SU-DHL-6 (cell line): Measurements from ENCODE around the gene HBG1.
"Not testable (repeated sequence)": the region's sequence is repeated elsewhere in the genome, so short reads cannot be mapped to it uniquely, and the experiment has no call there.

Experiments
- H2AFZ ChIP-seq: fragments of 200-600 bp; sonication (generic); 2 replicates; pipeline ENCODE4 v1.6.1; 2014; ENCODE audit warnings: low read depth, mild to moderate bottlenecking, moderate library complexity, mixed read lengths, antibody characterized with exemption, low read length; ENCODE audit not compliant: severe bottlenecking
- H3F3A ChIP-seq: fragments of 200-600 bp; shearing (Covaris generic); 2 replicates; pipeline ENCODE4 v1.6.0; 2016; ENCODE audit warnings: antibody characterized with exemption, mild to moderate bottlenecking; ENCODE audit not compliant: insufficient read depth
- H3K27ac ChIP-seq: fragments of 200-600 bp; sonication (generic); 2 replicates; pipeline ENCODE4 v1.5.1; 2016; ENCODE audit warnings: low read depth, mild to moderate bottlenecking, low read length, moderate library complexity, mixed read lengths
- H3K27me3 ChIP-seq: fragments of 200-600 bp; sonication (generic), shearing (Covaris generic); 2 replicates; pipeline ENCODE4 v1.6.0; 2014; ENCODE audit warnings: mild to moderate bottlenecking, low read length
- H3K36me3 ChIP-seq: fragments of 200-600 bp; sonication (generic); 2 replicates; pipeline ENCODE4 v1.6.1; 2014; ENCODE audit warnings: mild to moderate bottlenecking, low read length, mixed read lengths
- H3K4me2 ChIP-seq: fragments of 300-600, 200-600 bp; shearing (Covaris generic), sonication (generic); 2 replicates; pipeline ENCODE4 v1.6.0; 2014; ENCODE audit warnings: low read length, low read depth, mild to moderate bottlenecking; ENCODE audit not compliant: poor library complexity, severe bottlenecking
- H3K4me3 ChIP-seq: fragments of 200-600 bp; sonication (generic); 2 replicates; pipeline ENCODE4 v1.5.1; 2014; ENCODE audit warnings: antibody characterized with exemption, low read length, mild to moderate bottlenecking, mixed read lengths; ENCODE audit not compliant: insufficient read depth, poor library complexity, severe bottlenecking
- H3K79me2 ChIP-seq: fragments of 200-600 bp; sonication (generic); 2 replicates; pipeline ENCODE4 v1.6.1; 2014; ENCODE audit warnings: mild to moderate bottlenecking, low read length, moderate library complexity; ENCODE audit not compliant: insufficient read depth
- H3K9ac ChIP-seq: fragments of 200-600 bp; sonication (generic); 2 replicates; pipeline ENCODE4 v1.7.0; 2014; ENCODE audit warnings: mild to moderate bottlenecking, low read length
- H3K9me2 ChIP-seq: fragments of 200-600 bp; sonication (generic); replicated peaks from 2 replicates; pipeline ENCODE4 v1.6.1; 2014; ENCODE audit warnings: low read length; ENCODE audit not compliant: insufficient read depth
- H3K9me3 ChIP-seq: fragments of 200-600 bp; sonication (generic); 2 replicates; pipeline ENCODE4 v1.6.1; 2014; ENCODE audit warnings: low read length, mixed read lengths; ENCODE audit not compliant: insufficient read depth
- H4K20me1 ChIP-seq: fragments of 200-600 bp; sonication (generic); 2 replicates; pipeline ENCODE4 v1.6.1; 2014; ENCODE audit warnings: low read depth, mild to moderate bottlenecking, antibody characterized with exemption, low read length, moderate library complexity, mixed read lengths
- EZH2phosphoT487 ChIP-seq: fragments of 200-600 bp; sonication (generic), shearing (Covaris generic); conservative IDR thresholded peaks from 2 replicates; pipeline ENCODE4 v1.6.1; 2018; ENCODE audit warnings: mild to moderate bottlenecking, antibody characterized with exemption, low read length, moderate library complexity, mixed read lengths
- TF ChIP-seq, protein P1 (sequence below): fragments of 200-600 bp; sonication (generic); IDR thresholded peaks from one replicate; pipeline ENCODE4 v1.5.1; 2017; ENCODE audit warnings: antibody characterized with exemption, mild to moderate bottlenecking, low read length, moderate library complexity; ENCODE audit not compliant: insufficient read depth, poor library complexity, severe bottlenecking

HBG1 gene

DNA sequence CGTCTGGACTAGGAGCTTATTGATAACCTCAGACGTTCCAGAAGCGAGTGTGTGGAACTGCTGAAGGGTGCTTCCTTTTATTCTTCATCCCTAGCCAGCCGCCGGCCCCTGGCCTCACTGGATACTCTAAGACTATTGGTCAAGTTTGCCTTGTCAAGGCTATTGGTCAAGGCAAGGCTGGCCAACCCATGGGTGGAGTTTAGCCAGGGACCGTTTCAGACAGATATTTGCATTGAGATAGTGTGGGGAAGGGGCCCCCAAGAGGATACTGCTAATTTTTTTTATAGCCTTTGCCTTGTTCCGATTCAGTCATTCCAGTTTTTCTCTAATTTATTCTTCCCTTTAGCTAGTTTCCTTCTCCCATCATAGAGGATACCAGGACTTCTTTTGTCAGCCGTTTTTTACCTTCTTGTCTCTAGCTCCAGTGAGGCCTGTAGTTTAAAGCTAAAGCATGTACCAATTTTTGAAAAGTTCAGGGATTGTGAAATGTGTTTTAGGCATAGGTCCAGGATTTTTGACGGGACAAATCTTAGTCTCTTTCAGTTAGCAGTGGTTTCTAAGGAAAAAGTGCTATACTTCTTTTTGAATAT is at the start of gene HBG1:
Gene HBG1, minus strand, starts transcription at position 51 of the 590 bp plus-strand sequence. CDS start 53 bp downstream, outside the sequence.
- not testable (repeated sequence) for H4K20me1 ChIP-seq, H3K36me3 ChIP-seq, H3K9me3 ChIP-seq, H3K4me2 ChIP-seq, H2AFZ ChIP-seq, H3K4me3 ChIP-seq, H3K9ac ChIP-seq, H3F3A ChIP-seq, H3K27me3 ChIP-seq, H3K9me2 ChIP-seq, H3K79me2 ChIP-seq, H3K27ac ChIP-seq

DNA sequence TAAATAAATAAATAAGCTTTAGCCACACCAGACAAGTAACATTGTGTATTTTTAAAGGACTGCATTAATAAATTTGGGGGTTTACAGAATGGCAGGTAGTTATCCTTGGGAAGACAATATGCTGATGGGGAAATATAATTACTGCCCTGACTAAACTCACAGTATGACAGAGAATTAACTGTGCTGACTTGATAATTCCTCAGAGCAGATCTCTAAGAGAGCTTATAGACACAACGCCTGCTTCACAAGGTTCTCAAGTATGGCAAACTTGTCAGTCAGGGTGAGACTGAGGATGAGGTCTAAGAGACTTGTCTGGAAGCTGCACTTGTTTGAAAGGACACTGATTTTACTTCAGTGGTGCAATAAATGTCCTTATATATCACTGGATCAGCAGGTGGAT is 48.8 kb upstream of the HBG1 start:
- Histone ChIP-seq H2AFZ (no peak overlapping the region), H4K20me1 (no peaks in the 10 kb centered on the region), H3K27me3 (no peaks in the 10 kb centered on the region), H3K4me3 (no peak overlapping the region), H3K27ac (no peak overlapping the region), H3K9ac (no peak overlapping the region), H3K9me2 (no peaks in the 10 kb centered on the region), H3K9me3 (no peaks in the 10 kb centered on the region), H3F3A (no peaks in the 10 kb centered on the region), H3K36me3 (no peaks in the 10 kb centered on the region), H3K79me2 (no peaks in the 10 kb centered on the region), H3K4me2 (no peak overlapping the region)
- no peak for TF ChIP-seq EZH2phosphoT487
- TF ChIP-seq, protein P1, sequence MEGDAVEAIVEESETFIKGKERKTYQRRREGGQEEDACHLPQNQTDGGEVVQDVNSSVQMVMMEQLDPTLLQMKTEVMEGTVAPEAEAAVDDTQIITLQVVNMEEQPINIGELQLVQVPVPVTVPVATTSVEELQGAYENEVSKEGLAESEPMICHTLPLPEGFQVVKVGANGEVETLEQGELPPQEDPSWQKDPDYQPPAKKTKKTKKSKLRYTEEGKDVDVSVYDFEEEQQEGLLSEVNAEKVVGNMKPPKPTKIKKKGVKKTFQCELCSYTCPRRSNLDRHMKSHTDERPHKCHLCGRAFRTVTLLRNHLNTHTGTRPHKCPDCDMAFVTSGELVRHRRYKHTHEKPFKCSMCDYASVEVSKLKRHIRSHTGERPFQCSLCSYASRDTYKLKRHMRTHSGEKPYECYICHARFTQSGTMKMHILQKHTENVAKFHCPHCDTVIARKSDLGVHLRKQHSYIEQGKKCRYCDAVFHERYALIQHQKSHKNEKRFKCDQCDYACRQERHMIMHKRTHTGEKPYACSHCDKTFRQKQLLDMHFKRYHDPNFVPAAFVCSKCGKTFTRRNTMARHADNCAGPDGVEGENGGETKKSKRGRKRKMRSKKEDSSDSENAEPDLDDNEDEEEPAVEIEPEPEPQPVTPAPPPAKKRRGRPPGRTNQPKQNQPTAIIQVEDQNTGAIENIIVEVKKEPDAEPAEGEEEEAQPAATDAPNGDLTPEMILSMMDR: no peak

DNA sequence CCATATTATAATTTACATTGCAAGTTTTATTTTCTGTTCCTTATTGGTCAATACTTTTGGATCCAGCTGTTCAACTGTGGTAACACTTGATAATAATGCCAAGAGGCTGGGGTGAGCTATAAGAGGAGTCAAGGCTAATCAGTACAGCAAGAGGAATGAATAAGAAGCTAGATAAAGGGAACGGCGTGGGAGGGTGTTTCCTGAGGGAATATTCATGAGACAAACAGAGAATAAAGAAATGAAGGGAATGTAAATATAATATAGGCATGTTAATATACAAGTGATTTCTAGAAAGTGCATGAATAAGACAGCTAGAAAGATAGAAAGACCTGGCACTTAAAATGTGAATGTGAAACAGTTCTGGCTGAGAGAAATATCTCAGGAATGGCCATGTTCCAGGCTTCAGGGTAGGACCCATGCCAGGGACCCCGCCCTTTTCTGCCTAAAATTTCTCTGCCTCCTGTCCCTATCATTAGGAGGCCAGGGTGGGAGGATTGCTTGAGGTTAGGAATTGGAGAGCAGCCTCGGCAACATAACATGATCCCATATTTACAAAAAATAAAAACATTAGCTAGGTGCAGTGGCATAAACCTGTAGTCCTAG is 48.2 kb upstream of the HBG1 start:
- no peaks in the 10 kb centered on the region for H3K36me3 ChIP-seq
- H2AFZ ChIP-seq: no peak overlapping the region
- no peaks in the 10 kb centered on the region for H3F3A ChIP-seq
- TF ChIP-seq, protein P1: no peak
- no peak for TF ChIP-seq EZH2phosphoT487
- no peak overlapping the region for H3K4me3 ChIP-seq
- no peaks in the 10 kb centered on the region for H3K9me2 ChIP-seq
- no peaks in the 10 kb centered on the region for H3K9me3 ChIP-seq
- H3K27me3 ChIP-seq: no peaks in the 10 kb centered on the region
- H3K4me2 ChIP-seq: no peak overlapping the region
- H3K9ac ChIP-seq: no peak overlapping the region
- H3K79me2 ChIP-seq: no peaks in the 10 kb centered on the region
- no peaks in the 10 kb centered on the region for H4K20me1 ChIP-seq
- H3K27ac ChIP-seq: no peak overlapping the region

DNA sequence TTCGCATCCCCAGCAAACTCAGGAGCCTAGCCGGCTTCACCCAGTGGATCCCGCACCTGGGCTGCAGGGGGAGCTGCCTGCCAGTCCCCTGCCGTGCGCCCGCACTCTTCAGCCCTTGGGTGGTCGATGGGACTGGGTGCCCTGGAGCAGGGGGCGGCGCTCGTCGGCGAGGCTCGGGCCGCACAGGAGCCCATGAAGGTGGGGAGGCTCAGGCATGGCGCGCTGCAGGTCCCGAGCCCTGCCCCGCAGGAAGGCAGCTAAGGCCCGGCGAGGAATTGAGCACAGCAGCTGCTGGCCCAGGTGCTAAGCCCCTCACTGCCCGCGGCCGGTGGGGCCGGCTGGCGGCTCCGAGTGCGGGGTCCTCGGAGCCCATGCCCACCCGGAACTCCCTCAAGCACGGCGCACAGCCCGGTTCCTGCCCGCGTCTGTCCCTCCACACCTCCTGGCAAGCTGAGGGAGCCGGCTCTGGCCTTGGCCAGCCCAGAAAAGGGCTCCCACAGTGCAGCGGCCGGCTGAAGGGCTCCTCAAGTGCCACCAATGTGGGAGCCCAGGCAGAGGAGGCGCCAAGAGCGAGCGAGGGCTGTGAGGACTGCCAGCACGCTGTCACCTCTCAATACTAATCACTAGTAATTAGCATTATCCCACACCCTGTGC is 44.8 kb upstream of the HBG1 start:
- H3K36me3 ChIP-seq, H3F3A ChIP-seq, H3K4me2 ChIP-seq, H3K9ac ChIP-seq, H3K4me3 ChIP-seq, H3K27ac ChIP-seq, H2AFZ ChIP-seq, H3K9me2 ChIP-seq, H3K9me3 ChIP-seq, H3K79me2 ChIP-seq, H4K20me1 ChIP-seq, H3K27me3 ChIP-seq: not testable (repeated sequence)
